Breast epithelium (tissue), 4 donors: ENCODE data around the gene MYLIP. TPM values are rescaled to one million over a fixed set of nuclear protein-coding genes. Genes with fewer than 3 reads are reported as not detected.

ENCODE experiments used
- DNase-seq, 2 donors: peaks; one replicate each; pipeline ENCODE4 v3.0.0-alpha.2; 2019; ENCODE audit warnings: low spot score in 2 of 2
- H3K27ac ChIP-seq, 2 donors: fragments of 200-600 bp; sonication (generic) in 1 of 2; one replicate each; pipeline ENCODE4 v1.5.1; 2016 to 2019; ENCODE audit warnings: mild to moderate bottlenecking in 1 of 2
- H3K27me3 ChIP-seq, 2 donors: fragments of 200-600 bp; sonication (generic) in 1 of 2; one replicate each; pipeline versions ENCODE4 v1.5.1 to v1.6.0; 2017 to 2019; ENCODE audit warnings: control low read depth in 1 of 2, mild to moderate bottlenecking in 1 of 2
- H3K36me3 ChIP-seq: fragments of 200-600 bp; one replicate; pipeline ENCODE4 v1.5.1; 2019
- H3K4me1 ChIP-seq, 2 donors: fragments of 200-600 bp; sonication (generic); one replicate each; pipeline ENCODE4 v1.5.1; 2016 to 2019; ENCODE audit warnings: control low read depth in 1 of 2
- H3K4me3 ChIP-seq, 3 donors: fragments of 200-600 bp; sonication (generic); 1 replicate in 2 of 3; 2 replicates in 1 of 3; pipeline ENCODE4 v1.5.1; 2016 to 2019; ENCODE audit warnings: mild to moderate bottlenecking in 3 of 3, moderate library complexity in 2 of 3
- H3K9me3 ChIP-seq, 2 donors: fragments of 200-600 bp; sonication (generic) in 1 of 2; one replicate each; pipeline ENCODE4 v1.5.1; 2016 to 2019; ENCODE audit warnings: control low read depth in 1 of 2
- CTCF ChIP-seq, 3 donors: fragments of 450-650 bp; IDR thresholded peaks; one replicate each; pipeline ENCODE4 v1.5.1; 2016 to 2017; ENCODE audit warnings: antibody characterized with exemption in 3 of 3, mild to moderate bottlenecking in 3 of 3, moderate library complexity in 3 of 3
- POLR2A ChIP-seq: fragments of 450-650 bp; IDR thresholded peaks from one replicate; pipeline ENCODE4 v1.6.1; 2016; ENCODE audit warnings: antibody characterized with exemption, mild to moderate bottlenecking, moderate library complexity
- POLR2AphosphoS5 ChIP-seq, 3 donors: sonication (generic); formaldehyde crosslinking; IDR thresholded peaks; one replicate each; pipeline ENCODE4 v1.6.1; 2017; ENCODE audit warnings: antibody characterized with exemption in 3 of 3
- intact Hi-C: fragments of 100-400 bp; cut with DNase I; formaldehyde crosslinking; loops from one replicate; pipeline ENCODE4 v1.15.1; 2023; ENCODE audit warnings: low total_unique reads
- total RNA-seq, 3 donors: library from RNA; depleted of rRNA; stranded (reverse); fragments of >200 nt; gene quantifications; one replicate each; pipeline ENCODE4 v1.1.0, GENCODE V29; 2016

Gene MYLIP
- total RNA-seq, 3 donors from 2014 or later: 47.2 to 63.0 (median 59.6) TPM

- no peaks in the 10 kb centered on the region for H3K27me3 ChIP-seq
- no peaks in the 10 kb centered on the region for H3K9me3 ChIP-seq
- no peaks in the 10 kb centered on the region for H3K4me1 ChIP-seq
- intact Hi-C loops: no loop called here
- no peak for TF ChIP-seq POLR2A
- no peak for TF ChIP-seq CTCF (IDR thresholded peaks at IDR 0.05)
- TF ChIP-seq POLR2AphosphoS5 (IDR thresholded peaks at IDR 0.05): no peak
- no peaks in the 10 kb centered on the region for H3K36me3 ChIP-seq
- H3K27ac ChIP-seq: no peak overlapping the region
- H3K4me3 ChIP-seq: no peak overlapping the region
- DNase-seq: no peak
Observed at GRCh38 chr6:16086965-16087364, 41.9 kb upstream of the MYLIP start.

- Histone ChIP-seq H3K36me3 (no peaks in the 10 kb centered on the region), H3K4me3 (no peak overlapping the region), H3K4me1 (no peaks in the 10 kb centered on the region), H3K9me3 (no peaks in the 10 kb centered on the region), H3K27me3 (no peaks in the 10 kb centered on the region), H3K27ac (no peak overlapping the region)
- DNase-seq: no peak
- intact Hi-C loops: no loop called here
- TF ChIP-seq POLR2AphosphoS5 (IDR thresholded peaks at IDR 0.05) (no peak), POLR2A (no peak), CTCF (IDR thresholded peaks at IDR 0.05) (no peak)
Observed at GRCh38 chr6:16087386-16087785, 41.5 kb upstream of the MYLIP start.

GRCh38 chr6:16088409-16088808 lies 40.5 kb upstream of the MYLIP start:
- no peak overlapping the region for H3K27ac ChIP-seq
- DNase-seq: no peak
- no peaks in the 10 kb centered on the region for H3K9me3 ChIP-seq
- H3K36me3 ChIP-seq: no peaks in the 10 kb centered on the region
- H3K27me3 ChIP-seq: no peaks in the 10 kb centered on the region
- TF ChIP-seq CTCF (IDR thresholded peaks at IDR 0.05) (no peak), POLR2A (no peak), POLR2AphosphoS5 (IDR thresholded peaks at IDR 0.05) (no peak)
- intact Hi-C loops: no loop called here
- no peak overlapping the region for H3K4me3 ChIP-seq
- H3K4me1 ChIP-seq: no peaks in the 10 kb centered on the region

- no peak for DNase-seq
- H3K36me3 ChIP-seq: no peaks in the 10 kb centered on the region
- no peaks in the 10 kb centered on the region for H3K9me3 ChIP-seq
- no peaks in the 10 kb centered on the region for H3K4me1 ChIP-seq
- H3K4me3 ChIP-seq: no peak overlapping the region
- H3K27me3 ChIP-seq: no peaks in the 10 kb centered on the region
- H3K27ac ChIP-seq: no peak overlapping the region
- intact Hi-C loops: no loop called here
- no peak for TF ChIP-seq POLR2AphosphoS5 (IDR thresholded peaks at IDR 0.05)
- no peak for TF ChIP-seq POLR2A
- no peak for TF ChIP-seq CTCF (IDR thresholded peaks at IDR 0.05)
Observed at GRCh38 chr6:16089232-16090062, 39.4 kb upstream of the MYLIP start.

- intact Hi-C loops: no loop called here
- no peaks in the 10 kb centered on the region for H3K27me3 ChIP-seq
Observed at GRCh38 chr6:16090452-16090851, 38.4 kb upstream of the MYLIP start.

More at GRCh38 chr6:16090452-16090851, 38.4 kb upstream of the MYLIP start:
- Histone ChIP-seq H3K4me1 (no peaks in the 10 kb centered on the region), H3K9me3 (no peaks in the 10 kb centered on the region), H3K27ac (no peak overlapping the region), H3K4me3 (no peak overlapping the region), H3K36me3 (no peaks in the 10 kb centered on the region)
- no peak for DNase-seq
- TF ChIP-seq CTCF (IDR thresholded peaks at IDR 0.05): no peak
- TF ChIP-seq POLR2A: no peak
- no peak for TF ChIP-seq POLR2AphosphoS5 (IDR thresholded peaks at IDR 0.05)
